ENCODE data around the gene MYL12A. TPM values are rescaled to one million over a fixed set of nuclear protein-coding genes. Genes with fewer than 3 reads are reported as not detected.
"Not testable (repeated sequence)": the region's sequence is repeated elsewhere in the genome, so short reads cannot be mapped to it uniquely, and the experiment has no call there.

Gene MYL12A
- total and polyA plus RNA-seq, 2 of the 4 experiments (the other 2 are of a cell fraction): 549 to 580 TPM

GRCh38 chr18:3220868-3221267 lies 26.7 kb upstream of the MYL12A start:
- H2AFZ ChIP-seq (replicated peaks; ENCODE audit: low read length, poor library complexity); intact Hi-C loops (cut with micrococcal nuclease); H3K14ac ChIP-seq (replicated peaks; ENCODE audit: low read depth, low read length); H3K4me1 ChIP-seq (ENCODE audit: control insufficient read depth, insufficient read depth, low read length); H3K9ac ChIP-seq (ENCODE audit: low read depth, low read length); H3K18ac ChIP-seq (ENCODE audit: low read depth, low read length); H3K79me1 ChIP-seq (ENCODE audit: low read depth in 1 of 2, low read length in 2 of 2); H3K4ac ChIP-seq (ENCODE audit: low read depth, low read length); H4K20me1 ChIP-seq (ENCODE audit: insufficient read depth, low read length); H4K5ac ChIP-seq (ENCODE audit: low read depth, low read length); H3K56ac ChIP-seq (ENCODE audit: extremely low read depth, insufficient read depth, low read length); H2BK120ac ChIP-seq (ENCODE audit: low read depth, low read length); H3K27me3 ChIP-seq (ENCODE audit: control insufficient read depth, insufficient read depth, low read length); in situ Hi-C loops (cut with MboI; ENCODE audit: low sequenced_read_pairs); dilution Hi-C loops (cut with HindIII; ENCODE audit: low sequenced_read_pairs, unreplicated experiment); H2BK5ac ChIP-seq (ENCODE audit: low read depth, low read length, poor library complexity, severe bottlenecking); H4K8ac ChIP-seq (ENCODE audit: low read depth in 2 of 2, low read length in 2 of 2); DNase-seq; H3K9me1 ChIP-seq (ENCODE audit: insufficient read depth, low read length); BruUV-seq (replicated peaks); H2BK20ac ChIP-seq (ENCODE audit: low read depth, low read length); H2AK9ac ChIP-seq (replicated peaks; ENCODE audit: low read depth, low read length, poor library complexity); H3K9me3 ChIP-seq (ENCODE audit: control insufficient read depth, insufficient read depth, low read length); H2BK15ac ChIP-seq (ENCODE audit: low read depth, low read length); POLR2A ChIA-PET (ENCODE audit: unreplicated experiment); H3K27ac ChIP-seq (ENCODE audit: insufficient read depth, low read length); H3K36me3 ChIP-seq (ENCODE audit: control insufficient read depth, insufficient read depth, low read length); H3K4me2 ChIP-seq (ENCODE audit: low read depth, low read length); H3K23ac ChIP-seq (ENCODE audit: low read depth, low read length); H2AK5ac ChIP-seq (ENCODE audit: low read depth, low read length); ATAC-seq (ENCODE audit: low read depth); H4K91ac ChIP-seq (ENCODE audit: insufficient read depth, low read depth, low read length); H3K4me3 ChIP-seq (ENCODE audit: insufficient read depth, low read depth, low read length): not testable (repeated sequence)
- CTCF ChIA-PET: interaction anchor here (0.6 kb wide), 1 partner anchor 420 kb away, joined by 3 read pairs; no protein-coding TSS in a partner anchor
- WGBS, 2 experiments (ENCODE audit: extremely low coverage in 2 of 2, insufficient read length in 1 of 2): no CpG with 5 or more reads among the region's 4 CpGs

Measured in IMR-90 (cell line).